Measurements from ENCODE around the gene CYP4F3. TPM values are rescaled to one million over a fixed set of nuclear protein-coding genes. Genes with fewer than 3 reads are reported as not detected.

CYP4F3 gene
- total and polyA plus RNA-seq, 2 of the 13 experiments (the other 11 are each of a cell fraction or from before 2014, with no cell fraction given) = 17.8 to 22.8 TPM

DNA sequence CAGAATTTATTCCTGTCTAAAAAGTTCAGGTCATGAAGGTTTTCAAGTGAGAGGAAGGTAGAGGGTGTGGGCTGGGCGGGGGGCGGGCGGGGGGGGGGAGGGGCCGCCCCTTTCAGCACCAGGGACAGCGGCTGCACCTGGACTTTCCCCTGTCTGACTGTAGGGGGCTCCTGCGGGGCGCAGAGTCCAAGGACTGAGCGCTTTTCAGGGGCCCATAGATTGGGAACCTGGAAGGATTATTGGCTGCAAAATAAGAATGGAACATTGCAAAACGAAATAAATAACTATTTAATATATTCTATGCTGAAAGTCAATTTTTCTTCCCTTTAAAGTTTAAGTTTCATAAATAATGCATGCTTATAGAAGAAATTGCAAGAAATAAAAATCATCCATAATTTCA is 8.9 kb upstream of the CYP4F3 start (continued):
- TF ChIP-seq, protein P1, sequence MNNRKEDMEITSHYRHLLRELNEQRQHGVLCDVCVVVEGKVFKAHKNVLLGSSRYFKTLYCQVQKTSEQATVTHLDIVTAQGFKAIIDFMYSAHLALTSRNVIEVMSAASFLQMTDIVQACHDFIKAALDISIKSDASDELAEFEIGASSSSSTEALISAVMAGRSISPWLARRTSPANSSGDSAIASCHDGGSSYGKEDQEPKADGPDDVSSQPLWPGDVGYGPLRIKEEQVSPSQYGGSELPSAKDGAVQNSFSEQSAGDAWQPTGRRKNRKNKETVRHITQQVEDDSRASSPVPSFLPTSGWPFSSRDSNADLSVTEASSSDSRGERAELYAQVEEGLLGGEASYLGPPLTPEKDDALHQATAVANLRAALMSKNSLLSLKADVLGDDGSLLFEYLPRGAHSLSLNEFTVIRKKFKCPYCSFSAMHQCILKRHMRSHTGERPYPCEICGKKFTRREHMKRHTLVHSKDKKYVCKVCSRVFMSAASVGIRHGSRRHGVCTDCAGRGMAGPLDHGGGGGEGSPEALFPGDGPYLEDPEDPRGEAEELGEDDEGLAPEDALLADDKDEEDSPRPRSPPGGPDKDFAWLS (CRISPR knock-in tag; IDR thresholded peaks at IDR 0.05; ENCODE audit: borderline replicate concordance) = no peak
- TF ChIP-seq ZNF12 (CRISPR knock-in tag; IDR thresholded peaks at IDR 0.05) (peak; percentile 61; the same call in 1 of the 2 replicates), DRAP1 (CRISPR knock-in tag; IDR thresholded peaks at IDR 0.05) (no peak), ZBTB38 (CRISPR knock-in tag; IDR thresholded peaks at IDR 0.05) (no peak), ATRX (CRISPR knock-in tag; IDR thresholded peaks at IDR 0.05; ENCODE audit: borderline replicate concordance) (no peak), NR3C1 (CRISPR knock-in tag; IDR thresholded peaks at IDR 0.05) (no peak), ZFP36L2 (CRISPR knock-in tag; IDR thresholded peaks at IDR 0.05) (0 out of 2 replicates have a peak, but pooled peaks have one; percentile 60), ZNF543 (CRISPR knock-in tag; IDR thresholded peaks at IDR 0.05) (no peak), ISL2 (CRISPR knock-in tag; IDR thresholded peaks at IDR 0.05) (peak; percentile 77), ZNF605 (CRISPR knock-in tag; IDR thresholded peaks at IDR 0.05) (no peak), ZNF264 (CRISPR knock-in tag; IDR thresholded peaks at IDR 0.05) (peak; percentile 80; the same call in 1 of the 2 replicates), ZNF550 (CRISPR knock-in tag; IDR thresholded peaks at IDR 0.05; ENCODE audit: borderline replicate concordance) (no peak), SMARCC2 (IDR thresholded peaks at IDR 0.05) (no peak), KLF16 (CRISPR knock-in tag; IDR thresholded peaks at IDR 0.05) (peak in 1 of 2 experiments; percentile 88; a peak in 2 of 4 replicates), KMT2B (CRISPR knock-in tag; IDR thresholded peaks at IDR 0.05) (peak; percentile 60; the same call in 1 of the 2 replicates), SMAD9 (CRISPR knock-in tag; IDR thresholded peaks at IDR 0.05) (no peak), HDAC6 (IDR thresholded peaks at IDR 0.05; ENCODE audit: low read depth, low read length) (no peak), SNAPC2 (CRISPR knock-in tag; IDR thresholded peaks at IDR 0.05) (no peak), ZNF883 (CRISPR knock-in tag; IDR thresholded peaks at IDR 0.05; ENCODE audit: not compliant biosample characterization) (no peak), CENPX (CRISPR knock-in tag; IDR thresholded peaks at IDR 0.05) (no peak), ZNF891 (CRISPR knock-in tag; IDR thresholded peaks at IDR 0.05) (peak; percentile 49; the same call in 1 of the 2 replicates), TAF1 (CRISPR knock-in tag; IDR thresholded peaks at IDR 0.05) (no peak)
- TF ChIP-seq, protein P2, sequence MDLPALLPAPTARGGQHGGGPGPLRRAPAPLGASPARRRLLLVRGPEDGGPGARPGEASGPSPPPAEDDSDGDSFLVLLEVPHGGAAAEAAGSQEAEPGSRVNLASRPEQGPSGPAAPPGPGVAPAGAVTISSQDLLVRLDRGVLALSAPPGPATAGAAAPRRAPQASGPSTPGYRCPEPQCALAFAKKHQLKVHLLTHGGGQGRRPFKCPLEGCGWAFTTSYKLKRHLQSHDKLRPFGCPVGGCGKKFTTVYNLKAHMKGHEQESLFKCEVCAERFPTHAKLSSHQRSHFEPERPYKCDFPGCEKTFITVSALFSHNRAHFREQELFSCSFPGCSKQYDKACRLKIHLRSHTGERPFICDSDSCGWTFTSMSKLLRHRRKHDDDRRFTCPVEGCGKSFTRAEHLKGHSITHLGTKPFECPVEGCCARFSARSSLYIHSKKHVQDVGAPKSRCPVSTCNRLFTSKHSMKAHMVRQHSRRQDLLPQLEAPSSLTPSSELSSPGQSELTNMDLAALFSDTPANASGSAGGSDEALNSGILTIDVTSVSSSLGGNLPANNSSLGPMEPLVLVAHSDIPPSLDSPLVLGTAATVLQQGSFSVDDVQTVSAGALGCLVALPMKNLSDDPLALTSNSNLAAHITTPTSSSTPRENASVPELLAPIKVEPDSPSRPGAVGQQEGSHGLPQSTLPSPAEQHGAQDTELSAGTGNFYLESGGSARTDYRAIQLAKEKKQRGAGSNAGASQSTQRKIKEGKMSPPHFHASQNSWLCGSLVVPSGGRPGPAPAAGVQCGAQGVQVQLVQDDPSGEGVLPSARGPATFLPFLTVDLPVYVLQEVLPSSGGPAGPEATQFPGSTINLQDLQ (CRISPR knock-in tag; IDR thresholded peaks at IDR 0.05) = no peak
- TF ChIP-seq, protein P3, sequence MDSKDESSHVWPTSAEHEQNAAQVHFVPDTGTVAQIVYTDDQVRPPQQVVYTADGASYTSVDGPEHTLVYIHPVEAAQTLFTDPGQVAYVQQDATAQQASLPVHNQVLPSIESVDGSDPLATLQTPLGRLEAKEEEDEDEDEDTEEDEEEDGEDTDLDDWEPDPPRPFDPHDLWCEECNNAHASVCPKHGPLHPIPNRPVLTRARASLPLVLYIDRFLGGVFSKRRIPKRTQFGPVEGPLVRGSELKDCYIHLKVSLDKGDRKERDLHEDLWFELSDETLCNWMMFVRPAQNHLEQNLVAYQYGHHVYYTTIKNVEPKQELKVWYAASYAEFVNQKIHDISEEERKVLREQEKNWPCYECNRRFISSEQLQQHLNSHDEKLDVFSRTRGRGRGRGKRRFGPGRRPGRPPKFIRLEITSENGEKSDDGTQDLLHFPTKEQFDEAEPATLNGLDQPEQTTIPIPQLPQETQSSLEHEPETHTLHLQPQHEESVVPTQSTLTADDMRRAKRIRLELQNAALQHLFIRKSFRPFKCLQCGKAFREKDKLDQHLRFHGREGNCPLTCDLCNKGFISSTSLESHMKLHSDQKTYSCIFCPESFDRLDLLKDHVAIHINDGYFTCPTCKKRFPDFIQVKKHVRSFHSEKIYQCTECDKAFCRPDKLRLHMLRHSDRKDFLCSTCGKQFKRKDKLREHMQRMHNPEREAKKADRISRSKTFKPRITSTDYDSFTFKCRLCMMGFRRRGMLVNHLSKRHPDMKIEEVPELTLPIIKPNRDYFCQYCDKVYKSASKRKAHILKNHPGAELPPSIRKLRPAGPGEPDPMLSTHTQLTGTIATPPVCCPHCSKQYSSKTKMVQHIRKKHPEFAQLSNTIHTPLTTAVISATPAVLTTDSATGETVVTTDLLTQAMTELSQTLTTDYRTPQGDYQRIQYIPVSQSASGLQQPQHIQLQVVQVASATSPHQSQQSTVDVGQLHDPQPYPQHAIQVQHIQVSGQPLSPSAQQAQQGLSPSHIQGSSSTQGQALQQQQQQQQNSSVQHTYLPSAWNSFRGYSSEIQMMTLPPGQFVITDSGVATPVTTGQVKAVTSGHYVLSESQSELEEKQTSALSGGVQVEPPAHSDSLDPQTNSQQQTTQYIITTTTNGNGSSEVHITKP (CRISPR knock-in tag; IDR thresholded peaks at IDR 0.05; ENCODE audit: low read depth) = no peak

Measured in HepG2 (cell line).